Natural killer cell (primary cell): Measurements from ENCODE around the gene DISC1. TPM values are rescaled to one million over a fixed set of nuclear protein-coding genes. Genes with fewer than 3 reads are reported as not detected.
"Not testable (repeated sequence)": the region's sequence is repeated elsewhere in the genome, so short reads cannot be mapped to it uniquely, and the experiment has no call there.

ENCODE experiments used
- ATAC-seq, 3 donors: fragments of 150-1000 bp in 2 of 3; fragments of 200-7000 bp in 1 of 3; cut with Tn5 transposase; 1 replicate in 1 of 3; 2 replicates in 2 of 3; pipeline ENCODE4 v1.10.0; 2021; ENCODE audit warnings: mild to moderate bottlenecking in 2 of 3, moderate library complexity in 2 of 3
- DNase-seq, 2 donors: peaks; one replicate each; pipeline versions ENCODE4 v3.0.0 to v3.0.0-alpha.2; 2013 to 2021; ENCODE audit warnings: mixed read lengths in 1 of 2
- H3K27ac ChIP-seq: one replicate; pipeline ENCODE4 v1.5.1; 2013; ENCODE audit warnings: mild to moderate bottlenecking, low read length
- H3K27me3 ChIP-seq: one replicate; pipeline ENCODE4 v1.6.1; 2013; ENCODE audit warnings: low read length; ENCODE audit not compliant: control insufficient read depth, insufficient read depth
- H3K36me3 ChIP-seq: one replicate; pipeline ENCODE4 v1.6.1; 2013; ENCODE audit warnings: low read length; ENCODE audit not compliant: control insufficient read depth, insufficient read depth
- H3K4me1 ChIP-seq: one replicate; pipeline ENCODE4 v1.6.1; 2013; ENCODE audit warnings: low read length; ENCODE audit not compliant: control insufficient read depth, insufficient read depth
- H3K4me3 ChIP-seq: one replicate; pipeline ENCODE4 v1.5.1; 2013; ENCODE audit warnings: low read length
- H3K9me3 ChIP-seq: one replicate; pipeline ENCODE4 v1.6.1; 2013; ENCODE audit warnings: low read length; ENCODE audit not compliant: control insufficient read depth, insufficient read depth
- H3K27ac Mint-ChIP-seq, 2 donors: one replicate each; pipeline ENCODE4 v1.8.0; 2022; ENCODE audit warnings: mild to moderate bottlenecking in 2 of 2, mixed read lengths in 2 of 2, moderate library complexity in 1 of 2
- H3K27me3 Mint-ChIP-seq, 2 donors: one replicate each; pipeline ENCODE4 v1.8.0; 2022; ENCODE audit warnings: low read depth in 2 of 2, mixed read lengths in 2 of 2
- H3K36me3 Mint-ChIP-seq: one replicate; pipeline ENCODE4 v1.8.0; 2022; ENCODE audit warnings: mixed read lengths
- H3K4me1 Mint-ChIP-seq, 2 donors: one replicate each; pipeline ENCODE4 v1.8.0; 2022; ENCODE audit warnings: mixed read lengths in 2 of 2
- H3K4me3 Mint-ChIP-seq: one replicate; pipeline ENCODE4 v1.8.0; 2022; ENCODE audit warnings: mild to moderate bottlenecking, moderate library complexity, mixed read lengths
- H3K9me3 Mint-ChIP-seq, 2 donors: one replicate each; pipeline ENCODE4 v1.8.0; 2022; ENCODE audit warnings: mixed read lengths in 2 of 2
- WGBS: methylation state at CpG from one replicate; pipeline ENCODE4 v1.1.7; 2013; ENCODE audit warnings: missing lambda C conversion rate; ENCODE audit not compliant: insufficient coverage; 5-methylcytosine and 5-hydroxymethylcytosine counted together
- intact Hi-C: fragments of 100-400 bp; cut with micrococcal nuclease; formaldehyde crosslinking; loops from one replicate; pipeline ENCODE4 v1.14.2; 2022
- total RNA-seq, 4 donors: library from RNA; stranded (reverse); fragments of 120-200 nt in 1 of 4; gene quantifications; one replicate each; pipeline versions ENCODE4 v1.2.3 to v1.2.4, GENCODE V29; 2013 to 2022
- TF ChIP-seq, protein P1 (sequence below): fragments of 200-600 bp; IDR thresholded peaks from one replicate; pipeline ENCODE4 v1.8.0; 2022; ENCODE audit warnings: antibody characterized with exemption

Gene DISC1
- total RNA-seq, 3 donors from 2014 or later (not counting 1 experiment from before 2014, with no cell fraction given) = 5.9 to 10.7 (median 9.7) TPM

DNA sequence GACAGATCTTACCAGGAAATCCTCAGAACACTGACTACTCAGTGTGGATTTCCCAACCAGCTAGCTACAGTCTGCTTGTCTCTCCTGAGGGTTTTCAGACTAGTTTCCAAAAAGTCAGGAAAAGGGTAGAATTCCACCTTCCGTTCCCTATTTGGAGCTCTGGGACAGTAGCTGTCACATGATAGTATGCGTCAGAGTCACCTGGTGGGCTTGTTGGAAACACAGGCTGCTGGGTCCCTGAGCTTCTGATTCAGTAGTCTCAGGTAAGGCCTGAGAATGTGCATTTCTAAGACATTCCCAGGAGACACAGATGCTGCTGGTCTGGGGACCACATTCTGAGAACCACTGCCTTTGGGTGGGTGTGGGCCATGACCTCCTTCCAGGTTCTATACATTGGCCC, 272.5 kb downstream of the DISC1 start:
- no peaks in the 10 kb centered on the region for H3K4me1 Mint-ChIP-seq
- H3K4me3 Mint-ChIP-seq = no peak overlapping the region
- H3K36me3 ChIP-seq = no peaks in the 10 kb centered on the region
- H3K4me1 ChIP-seq = no peaks in the 10 kb centered on the region
- H3K4me3 ChIP-seq = no peak overlapping the region
- ATAC-seq (no peak), DNase-seq (no peak)
- no peaks in the 10 kb centered on the region for H3K36me3 Mint-ChIP-seq
- H3K27ac ChIP-seq = no peak overlapping the region
- TF ChIP-seq, protein P1, sequence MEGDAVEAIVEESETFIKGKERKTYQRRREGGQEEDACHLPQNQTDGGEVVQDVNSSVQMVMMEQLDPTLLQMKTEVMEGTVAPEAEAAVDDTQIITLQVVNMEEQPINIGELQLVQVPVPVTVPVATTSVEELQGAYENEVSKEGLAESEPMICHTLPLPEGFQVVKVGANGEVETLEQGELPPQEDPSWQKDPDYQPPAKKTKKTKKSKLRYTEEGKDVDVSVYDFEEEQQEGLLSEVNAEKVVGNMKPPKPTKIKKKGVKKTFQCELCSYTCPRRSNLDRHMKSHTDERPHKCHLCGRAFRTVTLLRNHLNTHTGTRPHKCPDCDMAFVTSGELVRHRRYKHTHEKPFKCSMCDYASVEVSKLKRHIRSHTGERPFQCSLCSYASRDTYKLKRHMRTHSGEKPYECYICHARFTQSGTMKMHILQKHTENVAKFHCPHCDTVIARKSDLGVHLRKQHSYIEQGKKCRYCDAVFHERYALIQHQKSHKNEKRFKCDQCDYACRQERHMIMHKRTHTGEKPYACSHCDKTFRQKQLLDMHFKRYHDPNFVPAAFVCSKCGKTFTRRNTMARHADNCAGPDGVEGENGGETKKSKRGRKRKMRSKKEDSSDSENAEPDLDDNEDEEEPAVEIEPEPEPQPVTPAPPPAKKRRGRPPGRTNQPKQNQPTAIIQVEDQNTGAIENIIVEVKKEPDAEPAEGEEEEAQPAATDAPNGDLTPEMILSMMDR = no peak
- no peaks in the 10 kb centered on the region for H3K27me3 ChIP-seq
- no peaks in the 10 kb centered on the region for H3K9me3 ChIP-seq
- intact Hi-C loops = no loop called here
- no peak overlapping the region for H3K27ac Mint-ChIP-seq
- WGBS = 97% methylated on average over 2 of the region's 2 CpGs
- H3K27me3 Mint-ChIP-seq = no peaks in the 10 kb centered on the region
- no peaks in the 10 kb centered on the region for H3K9me3 Mint-ChIP-seq

DNA sequence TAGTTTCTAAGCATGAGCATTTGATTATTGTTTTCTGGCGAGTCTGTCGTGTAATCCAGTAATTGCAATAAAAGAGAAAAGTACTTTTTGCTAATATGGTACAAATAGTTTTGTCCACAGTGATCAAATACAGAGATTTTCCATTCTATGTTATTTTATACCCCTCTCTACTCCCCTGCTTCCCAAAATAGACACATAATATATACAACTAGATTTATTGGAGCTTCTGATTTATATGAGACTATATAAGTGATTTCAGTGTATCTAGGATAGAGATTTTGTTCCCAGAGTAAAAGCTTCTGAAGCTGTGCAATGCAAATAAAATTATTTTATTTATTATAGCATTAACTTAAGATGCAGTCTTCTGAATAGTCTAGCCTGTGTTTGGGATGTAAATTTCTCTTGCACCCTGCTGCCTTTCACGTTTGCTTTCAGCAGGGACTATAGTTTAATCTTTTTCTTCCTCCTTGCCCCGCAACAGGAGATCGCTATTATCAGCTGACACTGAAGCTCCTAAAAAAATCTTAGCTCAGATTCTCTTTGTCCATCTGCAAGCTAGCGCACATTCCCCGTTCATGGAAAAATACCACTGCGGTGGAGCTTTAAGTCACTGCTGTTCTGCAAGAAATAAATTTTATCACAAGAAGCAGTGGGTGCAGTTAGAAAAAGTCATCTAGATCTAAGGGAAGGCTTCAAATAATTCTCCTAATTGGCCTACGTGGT, 273.3 kb downstream of the DISC1 start:
- Mint-ChIP-seq H3K4me3 (no peak overlapping the region), H3K4me1 (no peaks in the 10 kb centered on the region), H3K27me3 (no peaks in the 10 kb centered on the region), H3K9me3 (no peaks in the 10 kb centered on the region), H3K27ac (no peak overlapping the region), H3K36me3 (no peaks in the 10 kb centered on the region)
- DNase-seq (no peak), ATAC-seq (no peak)
- TF ChIP-seq, protein P1 = no peak
- Histone ChIP-seq H3K9me3 (no peaks in the 10 kb centered on the region), H3K4me1 (no peaks in the 10 kb centered on the region), H3K36me3 (no peaks in the 10 kb centered on the region), H3K27ac (no peak overlapping the region), H3K27me3 (no peaks in the 10 kb centered on the region), H3K4me3 (no peak overlapping the region)
- intact Hi-C loops = no loop called here
- 87% methylated on average over 9 of the region's 9 CpGs for WGBS

DNA sequence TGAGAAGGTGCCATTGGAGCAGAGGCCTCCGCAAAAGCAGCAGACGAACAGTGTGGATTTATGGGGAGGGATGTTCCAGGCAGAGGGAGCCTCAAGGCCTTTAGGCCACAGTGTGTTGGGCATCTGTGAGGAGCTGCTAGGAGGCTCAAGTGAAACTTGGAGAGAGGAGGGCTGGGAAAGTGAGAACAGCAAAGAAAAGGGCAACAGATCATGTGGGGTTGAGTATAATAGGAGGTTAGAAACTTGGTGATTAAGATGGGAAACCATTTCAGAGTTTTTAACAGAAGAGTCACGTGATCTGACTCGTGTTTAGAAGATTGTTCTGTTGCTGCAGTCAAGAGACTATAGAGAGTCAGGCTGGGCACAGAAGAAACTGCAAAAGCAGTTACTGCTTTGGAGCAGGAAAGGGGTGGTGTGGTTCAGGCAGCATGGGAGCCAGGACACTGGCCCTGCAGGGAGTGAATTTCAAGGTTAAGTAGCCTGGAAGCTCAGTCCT, 277.0 kb downstream of the DISC1 start:
- TF ChIP-seq, protein P1 = no peak
- Mint-ChIP-seq H3K9me3 (no peaks in the 10 kb centered on the region), H3K4me1 (no peaks in the 10 kb centered on the region), H3K27me3 (no peaks in the 10 kb centered on the region), H3K4me3 (no peak overlapping the region), H3K36me3 (no peaks in the 10 kb centered on the region), H3K27ac (no peak overlapping the region)
- Histone ChIP-seq H3K4me1 (no peaks in the 10 kb centered on the region), H3K4me3 (no peak overlapping the region), H3K27ac (no peak overlapping the region), H3K27me3 (no peaks in the 10 kb centered on the region), H3K36me3 (no peaks in the 10 kb centered on the region), H3K9me3 (no peaks in the 10 kb centered on the region)
- intact Hi-C loops = no loop called here
- DNase-seq (no peak), ATAC-seq (no peak)
- WGBS = 90% methylated on average over 4 of the region's 4 CpGs

DNA sequence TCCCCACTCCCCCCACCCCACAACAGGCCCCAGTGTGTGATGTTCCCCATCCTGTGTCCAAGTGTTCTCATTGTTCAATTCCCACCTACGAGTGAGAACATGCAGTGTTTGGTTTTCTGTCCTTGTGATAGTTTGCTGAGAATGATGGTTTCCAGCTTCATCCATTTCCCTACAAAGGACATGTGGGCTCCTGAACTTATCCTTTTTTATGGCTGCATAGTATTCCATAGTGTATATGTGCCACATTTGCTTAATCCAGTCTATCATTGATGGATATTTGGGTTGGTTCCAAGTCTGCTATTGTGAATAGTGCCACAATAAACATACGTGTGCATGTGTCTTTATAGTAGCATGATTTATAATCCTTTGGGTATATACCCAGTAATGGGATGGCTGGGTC, 280.7 kb downstream of the DISC1 start:
- H3K9me3 Mint-ChIP-seq, H3K4me3 Mint-ChIP-seq, H3K27ac ChIP-seq, H3K4me1 ChIP-seq, H3K9me3 ChIP-seq, H3K36me3 Mint-ChIP-seq, H3K4me3 ChIP-seq, H3K27ac Mint-ChIP-seq, H3K4me1 Mint-ChIP-seq, ATAC-seq, H3K27me3 Mint-ChIP-seq, H3K27me3 ChIP-seq, intact Hi-C loops, DNase-seq, H3K36me3 ChIP-seq: not testable (repeated sequence)
- no CpG with 5 or more reads among the region's 2 CpGs for WGBS
